H1 (cell line): ENCODE measurements around the gene IQCE. TPM values are rescaled to one million over a fixed set of nuclear protein-coding genes. Genes with fewer than 3 reads are reported as not detected.

Source experiments
- CTCF ChIA-PET: fragments of 300-600 bp; sonication (Branson Sonifier 250); formaldehyde crosslinking; loops from one replicate; lab custom pipeline; 2021; ENCODE audit not compliant: partially characterized antibody; lab: Charles Lee
- POLR2A ChIA-PET: fragments of 300-600 bp; sonication (Branson Sonifier 250); formaldehyde crosslinking; loops from one replicate; lab custom pipeline; 2021; ENCODE audit warnings: inconsistent platforms; ENCODE audit not compliant: partially characterized antibody; lab: Charles Lee
- DNase-seq, 2 experiments: peaks; one replicate each; pipeline versions ENCODE4 v3.0.0 to v3.0.0-alpha.2; 2010 to 2022; ENCODE audit warnings: low spot score in 2 of 2, low read depth in 1 of 2, mixed read lengths in 1 of 2
- FAIRE-seq: peaks from 2 replicates; lab custom pipeline; 2011; peaks lifted over from hg19 to GRCh38; lab: Jason Lieb, UNC
- H2AFZ ChIP-seq: 2 replicates; pipeline ENCODE4 v1.8.1; 2012; ENCODE audit warnings: low read length, inconsistent platforms
- H2AK5ac ChIP-seq: 2 replicates; pipeline ENCODE4 v1.6.1; 2013; ENCODE audit warnings: low read depth, low read length
- H2BK120ac ChIP-seq: replicated peaks from 2 replicates; pipeline ENCODE3; 2013; ENCODE audit warnings: low read depth, low read length, inconsistent platforms
- H2BK12ac ChIP-seq: 2 replicates; pipeline ENCODE4 v1.6.1; 2013; ENCODE audit warnings: low read depth, low read length
- H2BK15ac ChIP-seq: 2 replicates; pipeline ENCODE4 v1.6.1; 2013; ENCODE audit warnings: low read length
- H2BK20ac ChIP-seq: 2 replicates; pipeline ENCODE4 v1.6.1; 2013; ENCODE audit warnings: low read length
- H2BK5ac ChIP-seq: 2 replicates; pipeline ENCODE4 v1.6.1; 2013; ENCODE audit warnings: low read depth, low read length
- H3K14ac ChIP-seq: 2 replicates; pipeline ENCODE4 v1.6.1; 2013; ENCODE audit warnings: inconsistent platforms; ENCODE audit not compliant: insufficient read length
- H3K18ac ChIP-seq: 2 replicates; pipeline ENCODE4 v1.6.1; 2013; ENCODE audit warnings: low read length; ENCODE audit errors: extremely low read depth
- H3K23ac ChIP-seq: 2 replicates; pipeline ENCODE4 v1.6.1; 2013; ENCODE audit warnings: inconsistent platforms; ENCODE audit not compliant: insufficient read length
- H3K23me2 ChIP-seq: 2 replicates; pipeline ENCODE4 v1.6.1; 2013; ENCODE audit warnings: low read depth, low read length
- H3K27ac ChIP-seq: 2 replicates; pipeline ENCODE4 v1.6.1; 2011; ENCODE audit warnings: low read depth, low read length, inconsistent platforms
- H3K27me3 ChIP-seq, 4 experiments: replicated peaks in 1 of 4; 1 replicate in 1 of 4; 2 replicates in 3 of 4; pipeline versions ENCODE4 v1.6.1 to v1.8.1; 2011 to 2013; ENCODE audit warnings: low read length in 3 of 4, mild to moderate bottlenecking in 3 of 4, inconsistent platforms in 2 of 4, mixed read lengths in 2 of 4, moderate library complexity in 1 of 4; ENCODE audit not compliant: control insufficient read depth in 3 of 4, insufficient read depth in 3 of 4; ENCODE audit errors: extremely low read depth in 1 of 4
- H3K36me3 ChIP-seq, 4 experiments: 2 replicates each; pipeline versions ENCODE4 v1.6.1 to v1.8.1; 2011 to 2013; ENCODE audit warnings: mild to moderate bottlenecking in 4 of 4, low read length in 3 of 4, moderate library complexity in 2 of 4, control low read depth in 1 of 4, inconsistent platforms in 1 of 4; ENCODE audit not compliant: insufficient read depth in 4 of 4, control insufficient read depth in 2 of 4
- H3K4ac ChIP-seq: replicated peaks from 2 replicates; pipeline ENCODE3; 2013; ENCODE audit warnings: low read length, low read depth, mixed read lengths, inconsistent platforms; ENCODE audit not compliant: insufficient read length
- H3K4me1 ChIP-seq, 4 experiments: replicated peaks in 1 of 4; 1 replicate in 1 of 4; 2 replicates in 3 of 4; pipeline versions ENCODE4 v1.6.1 to v1.8.1; 2011 to 2013; ENCODE audit warnings: low read length in 3 of 4, inconsistent platforms in 2 of 4, mixed read lengths in 1 of 4; ENCODE audit not compliant: insufficient read depth in 4 of 4, control insufficient read depth in 3 of 4
- H3K4me2 ChIP-seq, 2 experiments: 2 replicates each; pipeline versions ENCODE4 v1.6.1 to v1.8.1; 2011 to 2013; ENCODE audit warnings: low read depth in 2 of 2, low read length in 2 of 2, control low read depth in 1 of 2, inconsistent platforms in 1 of 2, mild to moderate bottlenecking in 1 of 2; ENCODE audit not compliant: insufficient read depth in 1 of 2
- H3K4me3 ChIP-seq, 4 experiments: fragments of 200-600, 300-600 bp in 1 of 4; sonication (generic), shearing (Covaris generic), sonication (Bioruptor Twin) in 1 of 4; 2 replicates each; pipeline versions ENCODE4 v1.5.1 to v1.8.1; 2011 to 2016; ENCODE audit warnings: low read length in 4 of 4, low read depth in 3 of 4, control low read depth in 2 of 4, inconsistent platforms in 2 of 4, mild to moderate bottlenecking in 2 of 4, mixed read lengths in 1 of 4, moderate library complexity in 1 of 4; ENCODE audit not compliant: insufficient read depth in 2 of 4; ENCODE audit errors: extremely low read depth in 1 of 4
- H3K56ac ChIP-seq: replicated peaks from 2 replicates; pipeline ENCODE3; 2013; ENCODE audit warnings: low read depth, mild to moderate bottlenecking, mixed read lengths, low read length, inconsistent platforms; ENCODE audit not compliant: insufficient read length
- H3K79me1 ChIP-seq: 2 replicates; pipeline ENCODE4 v1.6.1; 2013; ENCODE audit warnings: low read depth, low read length, control low read depth
- H3K79me2 ChIP-seq, 2 experiments: 2 replicates each; pipeline versions ENCODE4 v1.6.1 to v1.8.1; 2012 to 2013; ENCODE audit warnings: low read length in 2 of 2, mild to moderate bottlenecking in 2 of 2, inconsistent platforms in 1 of 2; ENCODE audit not compliant: insufficient read depth in 2 of 2, control insufficient read depth in 1 of 2
- H3K9ac ChIP-seq, 4 experiments: replicated peaks in 1 of 4; 1 replicate in 1 of 4; 2 replicates in 3 of 4; pipeline versions ENCODE4 v1.6.1 to v1.8.1; 2011 to 2013; ENCODE audit warnings: low read depth in 3 of 4, low read length in 3 of 4, control low read depth in 2 of 4, mild to moderate bottlenecking in 2 of 4, moderate library complexity in 2 of 4, inconsistent platforms in 1 of 4; ENCODE audit errors: extremely low read depth in 1 of 4
- H3K9me3 ChIP-seq, 2 experiments: 2 replicates each; pipeline versions ENCODE4 v1.6.1 to v1.8.1; 2012 to 2013; ENCODE audit warnings: mild to moderate bottlenecking in 2 of 2, moderate library complexity in 2 of 2, control low read depth in 1 of 2, inconsistent platforms in 1 of 2, low read depth in 1 of 2, low read length in 1 of 2, mixed read lengths in 1 of 2; ENCODE audit not compliant: insufficient read depth in 2 of 2
- H4K20me1 ChIP-seq, 2 experiments: replicated peaks in 1 of 2; 2 replicates each; pipeline versions ENCODE3 to v1.8.1; 2011 to 2013; ENCODE audit warnings: inconsistent platforms in 2 of 2, low read length in 2 of 2, mild to moderate bottlenecking in 1 of 2; ENCODE audit not compliant: insufficient read depth in 2 of 2, control insufficient read depth in 1 of 2
- H4K5ac ChIP-seq: 2 replicates; pipeline ENCODE4 v1.6.1; 2013; ENCODE audit warnings: low read length, low read depth, mixed read lengths, inconsistent platforms; ENCODE audit not compliant: insufficient read length
- H4K8ac ChIP-seq: 2 replicates; pipeline ENCODE4 v1.8.0; 2013; ENCODE audit warnings: mild to moderate bottlenecking, moderate library complexity, low read length, inconsistent platforms; ENCODE audit not compliant: insufficient read depth; ENCODE audit errors: extremely low read depth
- H4K91ac ChIP-seq: replicated peaks from 2 replicates; pipeline ENCODE3; 2013; ENCODE audit warnings: low read length, mixed read lengths, inconsistent platforms; ENCODE audit not compliant: insufficient read length
- CHD1 ChIP-seq: IDR thresholded peaks from 2 replicates; pipeline ENCODE4 v1.6.1; 2012; ENCODE audit warnings: low read depth, low read length, improper control_type of control experiment
- MAFK ChIP-seq: IDR thresholded peaks from 2 replicates; pipeline ENCODE4 v1.6.1; 2012; ENCODE audit warnings: low read depth, mild to moderate bottlenecking, improper control_type of control experiment, low read length
- WGBS, 2 experiments: shearing (Covaris generic) in 1 of 2; methylation state at CpG; one replicate each; pipeline versions ENCODE4 v1.1.6 to v1.1.7; 2013 to 2015; ENCODE audit warnings: low lambda C conversion rate in 2 of 2, mixed read lengths in 2 of 2, inconsistent platforms in 1 of 2, low coverage in 1 of 2, missing lambda C conversion rate in 1 of 2; ENCODE audit not compliant: insufficient replicate concordance in 2 of 2, insufficient coverage in 1 of 2, insufficient read length in 1 of 2; ENCODE audit errors: extremely low coverage in 1 of 2, missing lambda C conversion rate in 1 of 2; 5-methylcytosine and 5-hydroxymethylcytosine counted together
- polyA plus RNA-seq, 7 experiments: library from polyadenylated mRNA; depleted of rRNA in 3 of 7; stranded (reverse) in 5 of 7; unstranded in 2 of 7; fragments of >200 nt in 5 of 7; fragments of 200-250 nt in 2 of 7; gene quantifications; 1 replicate in 5 of 7; 2 replicates in 1 of 7; 4 replicates in 1 of 7; pipeline versions ENCODE4 v1.2.1 to v1.2.3, GENCODE V29; 2011 to 2013; ENCODE audit warnings: missing spikeins in 2 of 7, mixed read lengths in 2 of 7
- total RNA-seq: library from RNA; stranded (reverse); fragmentation: NEBNext Ultra II Directional; extraction: Animal tissue kit (Norgen Biotek cat#: 25700); gene quantifications from 2 replicates; pipeline ENCODE4 v1.2.1, GENCODE V29; 2021

The IQCE gene
- total and polyA plus RNA-seq, 2 of the 8 experiments (the other 6 are each of a cell fraction or from before 2014, with no cell fraction given): 2.2 to 4.9 TPM

GRCh38 chr7:2545746-2546425 is 12.9 kb upstream of the IQCE start:
- Histone ChIP-seq H3K79me1 (no peaks in the 10 kb centered on the region), H3K4me2 (no peak overlapping the region), H3K4me3 (no peak overlapping the region), H3K14ac (no peak overlapping the region), H3K23me2 (no peaks in the 10 kb centered on the region), H3K9ac (no peak overlapping the region), H3K36me3 (peaks cover 14 to 53% (median 28%) of the 10 kb centered on the region in 4 experiments; a peak in 7 of 8 replicates), H3K9me3 (no peaks in the 10 kb centered on the region), H3K23ac (no peak overlapping the region), H2BK20ac (no peak overlapping the region), H2AK5ac (no peak overlapping the region), H3K79me2 (no peaks in the 10 kb centered on the region; a peak in 1 of 4 replicates), H3K4ac (no peak overlapping the region), H3K27ac (no peak overlapping the region), H3K56ac (no peak overlapping the region), H2BK120ac (no peak overlapping the region), H4K8ac (no peak overlapping the region), H4K5ac (no peak overlapping the region), H2BK12ac (no peak overlapping the region), H2BK5ac (no peak overlapping the region), H2AFZ (no peak overlapping the region), H3K4me1 (no peaks in the 10 kb centered on the region), H2BK15ac (no peak overlapping the region), H3K18ac (no peak overlapping the region), H3K27me3 (no peaks in the 10 kb centered on the region), H4K91ac (no peak overlapping the region), H4K20me1 (peaks cover 0 to 14% of the 10 kb centered on the region in 2 experiments)
- WGBS, 2 experiments: 96% methylated on average over 20 of the region's 20 CpGs; no CpG with 5 or more reads in 1 of the 2 experiments
- CTCF ChIA-PET: interaction anchor here (1.0 to 3.0 kb wide), 5 partner anchors 8 to 77 kb away, joined by 3 to 7 read pairs (median 4); no protein-coding TSS in a partner anchor
- FAIRE-seq (no peak), DNase-seq (no peak)
- POLR2A ChIA-PET: interaction anchor here (1.0 to 2.5 kb wide), 3 partner anchors 8 to 22 kb away, joined by 3 to 6 read pairs (median 5); partner anchors contain the start of gene BRAT1
- TF ChIP-seq CHD1 (no peak), MAFK (no peak)
